Activated CD4-positive, alpha-beta T cell treated with anti-CD3 and anti-CD28 coated beads, Interleukin-2, Interleukin-6, amounts not matched to agents 100 ng/mL and 50 ng/mL, durations not matched to agents 16 hours and 8 hours (primary cell): Measurements from ENCODE around the gene FAM177B.
"Not testable (repeated sequence)": the region's sequence is repeated elsewhere in the genome, so short reads cannot be mapped to it uniquely, and the experiment has no call there.

Experiments
- DNase-seq: peaks from one replicate; pipeline ENCODE4 v3.0.0-alpha.2; 2020

Gene FAM177B

DNA sequence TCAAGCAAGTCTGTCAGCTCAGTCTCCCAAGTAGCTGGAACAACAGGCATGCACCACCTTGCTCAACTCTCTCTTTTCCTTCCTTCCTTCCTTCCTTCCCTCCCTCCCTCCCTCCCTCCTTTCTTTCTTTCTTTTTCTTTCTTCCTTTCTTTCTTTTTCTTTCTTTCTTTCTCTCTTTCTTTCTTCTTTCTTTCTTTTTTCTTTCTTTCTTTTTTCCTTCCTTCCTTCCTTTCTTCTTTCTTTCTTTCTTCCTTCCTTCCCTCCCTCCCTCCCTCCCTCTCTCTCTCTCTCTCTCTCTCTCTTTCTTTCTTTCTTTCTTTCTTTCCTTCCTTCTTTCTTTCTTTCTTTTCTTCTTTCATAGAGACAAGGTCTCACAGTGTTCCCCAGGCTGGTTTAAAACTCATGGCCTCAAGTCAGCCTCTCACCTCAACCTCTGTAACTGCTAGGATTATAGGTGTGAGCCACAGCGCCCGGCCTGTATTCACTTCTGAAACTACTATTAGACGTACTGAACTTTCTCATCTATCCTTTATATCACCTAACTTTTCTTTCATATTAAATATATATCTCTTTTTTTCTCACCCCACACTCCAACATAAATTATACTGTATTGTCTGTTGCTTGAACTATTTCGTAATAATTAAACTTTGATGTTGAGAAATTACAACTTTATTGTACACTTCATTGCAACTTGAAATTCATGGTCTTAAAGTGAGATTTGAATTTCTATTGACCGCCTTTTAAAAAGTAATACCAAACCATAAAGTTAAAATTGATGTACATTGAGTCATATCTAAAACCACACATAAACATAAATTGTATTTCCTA is 4.8 kb downstream of the FAM177B start:
- not testable (repeated sequence) for DNase-seq

- DNase-seq = no peak
Measured at GRCh38 chr1:222749927-222750326, 12.9 kb downstream of the FAM177B start.

DNA sequence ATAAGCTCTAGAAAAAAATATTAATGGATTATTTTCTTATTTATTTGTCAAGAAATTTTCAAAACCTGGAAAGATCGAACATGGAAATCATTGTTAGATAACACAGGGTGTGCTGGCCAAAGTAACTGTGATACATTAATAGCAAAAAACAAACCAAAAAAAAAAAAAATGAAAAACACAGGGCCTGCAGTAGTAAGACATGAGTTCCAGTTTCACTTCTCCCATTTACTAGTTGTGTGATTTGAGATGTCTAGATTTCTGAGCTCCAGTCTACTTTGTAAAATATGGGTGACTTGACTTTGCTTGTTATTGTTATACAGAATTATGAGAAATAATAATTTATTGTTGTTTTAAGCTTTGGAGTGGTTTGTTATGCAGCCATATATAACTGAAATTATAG is 13.6 kb downstream of the FAM177B start:
- DNase-seq = no peak

- DNase-seq = no peak
Measured at GRCh38 chr1:222751255-222751654, 14.3 kb downstream of the FAM177B start.

GRCh38 chr1:222754366-222755139 is 17.6 kb downstream of the FAM177B start:
- DNase-seq = no peak

GRCh38 chr1:222757646-222758268 is 20.8 kb downstream of the FAM177B start:
- DNase-seq = no peak

GRCh38 chr1:222759451-222760035 is 22.5 kb downstream of the FAM177B start:
- DNase-seq = no peak

- no peak for DNase-seq
Measured at GRCh38 chr1:222761083-222761482, 24.1 kb downstream of the FAM177B start.

DNA sequence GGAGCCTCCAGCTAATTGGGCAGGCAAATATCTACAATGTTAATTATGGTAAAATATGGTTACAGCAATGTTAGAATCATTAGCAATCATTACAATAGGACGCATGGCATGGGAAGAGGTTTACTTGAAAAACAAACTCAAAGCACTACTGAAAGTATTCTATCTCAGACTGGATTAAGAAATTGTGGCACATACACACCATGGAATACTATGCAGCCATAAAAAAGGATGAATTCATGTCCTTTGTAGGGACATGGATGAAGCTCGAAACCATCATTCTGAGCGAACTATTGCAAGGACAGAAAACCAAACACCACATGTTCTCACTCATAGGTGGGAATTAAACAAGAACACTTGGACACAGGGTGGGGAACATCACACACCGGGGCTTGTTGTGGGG is 25.2 kb downstream of the FAM177B start:
- DNase-seq = not testable (repeated sequence)

DNA sequence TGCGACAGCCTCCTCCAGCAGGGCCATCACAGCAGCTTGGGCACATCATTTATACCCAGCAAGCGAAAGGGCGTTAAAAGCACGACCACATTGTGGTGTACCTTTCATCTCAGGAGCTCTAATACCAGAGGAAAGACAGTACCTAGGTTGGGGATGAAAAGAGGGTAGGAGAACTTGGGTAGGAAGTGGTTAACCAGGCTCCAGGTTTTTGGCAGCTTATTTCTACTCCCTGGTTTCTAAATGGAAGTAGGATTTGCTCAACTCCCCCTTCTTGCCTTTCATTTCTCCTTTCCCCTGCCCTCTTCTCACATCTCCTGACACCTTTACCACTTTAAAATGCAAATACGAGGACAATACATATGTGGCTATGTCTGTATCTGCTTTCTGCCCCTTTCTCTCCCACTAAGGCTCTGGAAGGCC is 30.2 kb downstream of the FAM177B start:
- DNase-seq = peak; percentile 3

- DNase-seq = no peak
Measured at GRCh38 chr1:222768592-222768991, 31.6 kb downstream of the FAM177B start.

- DNase-seq = peak; percentile 5
Measured at GRCh38 chr1:222769181-222769580, 32.2 kb downstream of the FAM177B start.

- DNase-seq = no peak
Measured at GRCh38 chr1:222769971-222770620, 33.1 kb downstream of the FAM177B start.

DNA sequence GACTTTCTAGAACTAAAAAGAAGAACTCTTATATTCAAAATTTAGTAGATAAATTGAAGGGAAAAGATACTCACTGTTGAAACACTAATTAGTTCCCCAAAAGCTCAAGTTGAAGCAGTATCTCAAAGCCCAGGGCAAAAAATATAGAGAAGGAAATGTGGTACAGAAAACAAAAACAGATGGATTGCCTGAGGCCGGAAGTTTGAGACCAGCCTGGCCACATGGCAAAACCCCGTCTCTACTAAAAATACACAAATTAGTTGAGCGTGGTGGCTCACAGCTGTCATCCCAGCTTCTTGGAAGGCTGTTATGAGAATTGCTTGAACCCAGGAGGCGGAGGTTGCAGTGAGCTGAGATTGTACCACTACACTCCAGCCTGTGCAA is 36.0 kb downstream of the FAM177B start:
- DNase-seq = peak; percentile 17

GRCh38 chr1:222777463-222777862 is 40.5 kb downstream of the FAM177B start:
- no peak for DNase-seq

GRCh38 chr1:222777977-222778376 is 41.0 kb downstream of the FAM177B start:
- no peak for DNase-seq

DNA sequence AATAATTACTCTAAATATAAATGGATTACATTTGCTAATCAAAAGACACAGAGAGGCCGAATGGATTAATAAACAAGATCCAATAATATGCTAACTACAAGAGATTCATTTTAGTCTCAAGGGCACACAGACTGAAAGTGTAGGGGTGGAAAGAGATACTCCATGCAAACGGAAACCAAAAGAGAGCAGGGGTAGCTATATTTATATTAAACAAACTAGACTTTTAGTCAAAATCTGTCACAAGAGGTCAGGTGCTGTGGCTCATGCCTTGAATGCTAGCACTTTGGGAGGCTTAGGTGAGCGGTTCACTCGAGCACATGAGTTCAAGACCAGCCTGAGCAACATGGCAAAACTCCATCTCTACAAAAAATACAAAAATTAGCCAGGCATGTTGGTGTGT is 44.2 kb downstream of the FAM177B start:
- DNase-seq = no peak

- DNase-seq = no peak
Measured at GRCh38 chr1:222783051-222783450, 46.0 kb downstream of the FAM177B start.

DNA sequence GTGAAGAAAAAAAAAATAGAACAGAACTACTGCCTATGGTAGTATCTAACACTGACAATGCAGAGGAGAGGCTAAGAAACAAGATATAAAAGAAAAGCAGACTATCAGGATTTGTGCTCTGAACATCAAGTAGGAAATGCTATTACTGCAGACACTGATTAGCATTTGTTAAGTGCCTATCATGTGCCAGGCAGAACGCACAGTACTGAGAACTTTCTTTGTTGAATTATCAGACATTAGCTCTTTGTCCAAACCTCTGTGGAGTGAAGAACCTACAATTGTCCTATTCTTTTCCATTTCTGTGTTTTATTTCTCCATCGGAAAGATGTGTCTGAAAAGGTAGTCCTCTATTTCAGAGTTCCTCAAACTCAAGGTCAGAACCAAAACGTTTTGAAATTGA is 47.4 kb downstream of the FAM177B start:
- DNase-seq = no peak

GRCh38 chr1:222784916-222785315 is 47.9 kb downstream of the FAM177B start:
- DNase-seq = no peak

DNA sequence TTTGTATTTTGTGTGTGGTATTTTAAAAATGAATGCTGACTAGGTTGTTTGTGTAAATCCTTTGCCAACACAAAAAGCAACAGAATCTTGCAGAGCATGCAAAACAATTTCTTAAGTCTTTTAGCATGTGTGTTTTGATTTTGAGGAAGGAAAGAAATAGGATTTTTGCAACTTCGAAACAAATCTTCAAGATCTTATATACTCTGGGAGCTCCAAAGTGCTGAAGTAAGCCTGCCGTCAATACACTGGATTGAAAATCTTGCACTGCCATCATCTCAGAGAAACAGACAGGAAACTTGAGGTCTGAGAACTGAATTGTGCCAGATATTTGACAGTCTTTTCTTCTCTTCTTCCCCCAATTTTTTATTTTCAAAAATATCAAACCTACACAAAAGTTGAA is 48.5 kb downstream of the FAM177B start:
- no peak for DNase-seq

DNA sequence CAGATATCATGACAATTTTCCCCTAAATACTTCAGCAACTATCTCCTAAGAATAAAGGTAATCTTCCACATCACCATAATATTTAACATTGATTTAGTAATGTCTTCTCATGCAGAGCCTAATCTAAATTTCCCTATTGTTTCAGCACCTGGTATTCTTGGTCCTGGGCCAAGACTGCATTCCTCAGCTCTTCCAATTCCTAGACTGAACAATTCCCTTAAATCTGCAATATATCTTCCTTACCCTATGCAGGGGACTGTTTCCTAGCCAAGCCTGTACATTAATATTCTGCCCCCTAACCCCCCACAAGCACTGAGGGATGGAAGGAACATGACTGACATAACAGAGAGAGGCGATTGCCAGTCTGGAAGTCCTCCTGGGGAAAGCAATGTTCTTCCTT is 49.1 kb downstream of the FAM177B start:
- no peak for DNase-seq

DNA sequence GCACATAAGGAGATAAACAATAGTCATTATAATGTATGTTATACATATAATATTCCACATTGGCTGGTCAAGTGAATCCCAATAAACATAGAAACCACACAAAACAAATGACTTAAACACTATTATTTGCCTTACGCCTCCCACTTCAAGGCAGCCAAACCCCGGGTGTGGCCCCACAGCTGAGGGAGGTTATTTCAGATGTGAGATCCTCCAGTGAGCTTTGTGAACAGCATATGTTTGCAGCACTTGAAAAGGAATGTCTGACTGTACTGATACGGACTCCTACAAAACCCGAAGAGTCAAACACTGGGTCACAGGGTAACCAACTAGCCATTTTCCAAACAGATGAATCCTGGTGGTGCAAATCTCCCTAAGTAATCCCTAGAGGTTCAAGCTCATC is 50.7 kb downstream of the FAM177B start:
- DNase-seq = no peak
